GM18951 (cell line): ENCODE results near the gene MGAT5.

Experiments used
- POLR2A ChIP-seq: IDR thresholded peaks from 4 replicates; pipeline ENCODE4 v1.6.1; 2011; ENCODE audit warnings: mild to moderate bottlenecking; ENCODE audit not compliant: insufficient read length, insufficient read depth; ENCODE audit errors: extremely low read depth
- in situ Hi-C: fragments of 300-500 bp; cut with MboI; formaldehyde crosslinking; loops from one replicate; pipeline ENCODE4 v1.12.0; 2022; ENCODE audit warnings: low sequenced_read_pairs, mixed read lengths, inconsistent platforms; ENCODE audit not compliant: unreplicated experiment

The MGAT5 gene

DNA sequence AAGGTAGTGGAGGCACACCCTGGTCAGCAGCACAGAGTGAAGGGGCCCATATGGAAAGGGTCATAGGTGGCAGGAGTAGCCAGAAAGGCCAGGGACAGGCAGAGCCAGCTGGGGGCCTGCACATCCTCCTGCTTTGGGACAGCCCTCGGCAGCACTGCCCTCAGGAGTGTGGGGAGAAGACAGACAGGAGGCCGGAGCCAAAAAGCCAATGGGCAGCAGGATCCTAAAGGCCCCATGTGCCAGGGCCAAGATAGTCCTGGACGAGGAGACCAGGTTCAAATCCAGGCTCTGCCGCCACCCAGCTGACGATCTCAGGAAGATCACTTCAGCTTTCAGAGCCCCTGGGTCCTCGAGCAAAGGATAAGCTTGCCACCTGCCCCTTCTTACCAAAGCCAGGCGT is 244.8 kb downstream of the MGAT5 start:
- no peak for TF ChIP-seq POLR2A
- in situ Hi-C loops = no loop called here

DNA sequence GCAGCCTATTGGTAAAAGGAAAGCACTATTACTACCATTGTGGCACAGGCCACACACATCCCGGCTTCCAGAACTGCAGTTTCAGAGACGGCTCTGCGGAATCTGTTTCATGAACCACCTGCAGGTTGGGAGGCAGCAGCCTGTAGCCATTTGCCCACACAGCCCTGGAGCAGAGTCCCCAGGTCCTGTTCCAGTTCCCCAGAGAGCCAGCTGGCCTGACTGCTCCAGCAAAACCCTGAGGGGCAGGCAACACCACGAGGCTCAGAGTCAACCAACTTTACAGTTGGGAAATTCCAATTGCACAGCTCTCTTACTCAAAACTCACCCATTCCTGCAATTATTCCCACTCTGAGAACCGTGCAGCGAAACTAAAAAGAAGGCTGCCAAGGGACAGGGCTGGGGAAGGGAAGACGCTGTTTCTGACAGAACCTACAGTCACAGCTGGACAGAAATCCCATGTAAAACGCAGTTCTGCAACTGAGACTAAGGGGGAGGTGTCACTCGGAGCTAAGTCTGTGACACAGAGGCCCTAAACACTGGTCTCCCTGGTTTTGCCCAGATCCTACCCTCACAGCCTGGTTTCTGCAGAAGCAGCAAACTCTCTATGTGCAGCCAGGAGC is 245.5 kb downstream of the MGAT5 start:
- in situ Hi-C loops = no loop called here
- TF ChIP-seq POLR2A = no peak

DNA sequence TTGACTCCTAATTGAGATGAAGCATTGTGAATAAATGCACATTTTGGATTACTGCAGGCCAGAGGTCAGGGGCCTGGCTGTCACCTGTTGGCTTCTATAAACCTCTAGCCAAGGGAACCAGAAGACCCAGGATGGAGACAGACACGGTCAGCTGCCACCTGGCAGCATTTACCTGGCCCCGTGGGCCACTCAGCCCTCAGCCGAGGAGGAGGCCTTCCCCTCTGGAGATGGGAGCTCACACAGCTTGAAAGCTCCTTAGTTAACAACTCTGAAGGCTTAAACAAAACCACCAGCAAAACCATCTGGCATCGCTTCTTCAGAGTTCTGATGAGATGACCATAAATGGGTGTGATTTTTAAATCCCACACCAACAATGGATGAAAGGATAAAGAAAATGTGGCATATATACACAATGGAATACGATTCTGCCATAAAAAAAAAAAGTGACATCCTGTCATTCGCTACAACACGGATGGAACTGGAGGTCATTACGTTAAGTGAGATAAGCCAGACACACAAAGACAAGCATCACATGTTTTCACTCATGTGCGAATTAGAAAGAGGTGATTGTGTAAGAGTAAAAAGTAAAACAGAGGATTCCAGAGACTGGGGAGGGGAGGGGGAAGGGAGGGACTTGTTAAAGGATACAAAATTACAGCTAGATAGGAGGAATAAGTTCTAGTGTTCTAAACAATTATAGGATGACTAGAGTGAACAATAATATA is 246.5 kb downstream of the MGAT5 start:
- TF ChIP-seq POLR2A = no peak
- in situ Hi-C loops = no loop called here

DNA sequence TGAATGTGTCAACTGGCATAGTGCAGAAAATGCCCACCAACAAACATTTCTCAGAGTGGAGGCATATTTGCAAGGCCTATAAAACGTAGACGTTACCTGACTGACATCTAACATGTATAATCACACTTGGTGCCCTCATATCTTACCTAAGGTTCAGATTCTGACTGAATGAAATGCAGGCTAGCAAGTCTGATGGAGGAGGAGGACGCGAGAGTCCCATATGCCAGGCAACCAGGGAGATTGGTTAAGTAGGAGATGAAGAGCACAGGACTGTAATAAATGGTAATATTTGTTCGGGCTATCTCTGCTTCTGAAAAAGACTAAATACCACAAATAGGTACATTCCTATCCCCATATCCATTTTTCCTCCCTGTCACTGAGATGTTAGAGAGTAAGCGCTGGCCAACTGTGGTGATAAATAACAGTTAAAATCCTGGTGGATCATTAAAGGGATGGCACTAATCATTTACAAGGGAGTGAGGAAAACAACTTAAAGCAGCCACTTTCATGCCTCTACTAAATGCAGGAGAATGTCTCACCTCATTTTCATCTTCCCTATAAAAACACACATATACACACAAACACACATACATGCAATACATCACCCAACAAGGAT is 247.7 kb downstream of the MGAT5 start:
- TF ChIP-seq POLR2A = no peak
- in situ Hi-C loops = no loop called here

DNA sequence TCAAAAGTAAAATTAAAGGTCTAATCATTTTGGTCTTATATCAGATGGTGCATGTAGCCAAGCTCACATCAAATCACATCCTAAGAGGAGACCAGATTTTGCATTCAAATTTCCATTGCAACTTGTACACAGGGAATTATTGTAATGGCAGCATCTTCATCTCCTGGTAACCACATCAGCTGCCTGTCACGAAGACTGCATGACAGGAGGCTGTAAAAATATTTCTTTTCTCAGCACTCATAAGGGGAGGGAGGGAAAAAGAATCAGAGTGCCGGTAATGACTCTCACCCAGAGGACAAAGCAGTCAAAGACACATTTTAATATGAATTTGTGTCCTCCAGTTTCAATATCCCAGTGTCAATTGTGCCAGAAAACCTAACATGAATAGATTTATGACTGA is 248.2 kb downstream of the MGAT5 start:
- TF ChIP-seq POLR2A = no peak

More for the DNA sequence above, 248.2 kb downstream of the MGAT5 start:
- in situ Hi-C loops = no loop called here
